Limb (tissue), 2 donors: ENCODE results near the gene ATG4C.
"Not testable (repeated sequence)": the region's sequence is repeated elsewhere in the genome, so short reads cannot be mapped to it uniquely, and the experiment has no call there.

Experiments
- DNase-seq, 2 donors: peaks; one replicate each; pipeline ENCODE4 v3.0.0-alpha.2; 2016; ENCODE audit errors: extremely low spot score in 2 of 2

The ATG4C gene, protein sequence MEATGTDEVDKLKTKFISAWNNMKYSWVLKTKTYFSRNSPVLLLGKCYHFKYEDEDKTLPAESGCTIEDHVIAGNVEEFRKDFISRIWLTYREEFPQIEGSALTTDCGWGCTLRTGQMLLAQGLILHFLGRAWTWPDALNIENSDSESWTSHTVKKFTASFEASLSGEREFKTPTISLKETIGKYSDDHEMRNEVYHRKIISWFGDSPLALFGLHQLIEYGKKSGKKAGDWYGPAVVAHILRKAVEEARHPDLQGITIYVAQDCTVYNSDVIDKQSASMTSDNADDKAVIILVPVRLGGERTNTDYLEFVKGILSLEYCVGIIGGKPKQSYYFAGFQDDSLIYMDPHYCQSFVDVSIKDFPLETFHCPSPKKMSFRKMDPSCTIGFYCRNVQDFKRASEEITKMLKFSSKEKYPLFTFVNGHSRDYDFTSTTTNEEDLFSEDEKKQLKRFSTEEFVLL

GRCh38 chr1:62783736-62784508 is at the start of gene ATG4C:
Gene ATG4C, plus strand, starts transcription at chr1:62784132. Its CDS starts 19,655 bp downstream, at chr1:62803787.
- DNase-seq, result peak; percentile 93 to 97

- DNase-seq, result peak in 1 of 2 donors; percentile 27
Observed at GRCh38 chr1:62735491-62736171, 48.3 kb upstream of the ATG4C start.

DNA sequence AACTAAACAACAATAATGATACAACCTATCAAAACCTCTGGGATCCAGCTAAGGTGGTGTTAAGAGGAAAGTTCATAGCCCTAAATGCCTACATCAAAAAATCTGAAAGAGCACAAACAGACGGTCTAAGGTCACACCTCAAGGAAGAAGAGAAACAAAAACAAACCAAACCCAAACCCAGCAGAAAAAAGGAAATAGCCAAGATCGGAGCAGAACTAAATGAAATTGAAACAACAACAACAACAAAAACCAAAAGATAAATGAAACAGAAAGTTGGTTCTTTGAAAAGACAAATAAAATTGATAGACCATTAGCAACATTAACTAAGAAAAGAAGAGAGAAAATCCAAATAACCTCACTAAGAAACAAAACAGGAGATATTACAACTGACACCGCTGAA is 43.2 kb upstream of the ATG4C start:
- not testable (repeated sequence) for DNase-seq

- DNase-seq, result peak in 1 of 2 donors; percentile 18
Observed at GRCh38 chr1:62744611-62745577, 39.0 kb upstream of the ATG4C start.

- peak in 1 of 2 donors; percentile 74 for DNase-seq
Observed at GRCh38 chr1:62746086-62746808, 37.7 kb upstream of the ATG4C start.

DNA sequence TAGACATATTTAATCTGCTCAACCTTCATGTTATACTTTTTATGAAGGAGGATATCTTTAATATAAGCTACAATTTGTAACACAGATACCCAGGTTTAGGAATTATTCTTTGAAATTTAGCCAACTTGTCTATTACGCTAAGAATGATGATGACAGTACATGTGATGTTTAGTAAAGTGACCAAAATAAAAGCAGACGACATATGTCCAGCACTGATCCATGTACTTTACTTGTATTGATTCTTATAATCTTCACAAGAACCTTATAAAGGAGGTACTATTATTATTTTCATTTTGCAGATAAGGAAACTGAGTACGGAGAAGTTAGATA is 37.2 kb upstream of the ATG4C start:
- DNase-seq, result no peak

DNA sequence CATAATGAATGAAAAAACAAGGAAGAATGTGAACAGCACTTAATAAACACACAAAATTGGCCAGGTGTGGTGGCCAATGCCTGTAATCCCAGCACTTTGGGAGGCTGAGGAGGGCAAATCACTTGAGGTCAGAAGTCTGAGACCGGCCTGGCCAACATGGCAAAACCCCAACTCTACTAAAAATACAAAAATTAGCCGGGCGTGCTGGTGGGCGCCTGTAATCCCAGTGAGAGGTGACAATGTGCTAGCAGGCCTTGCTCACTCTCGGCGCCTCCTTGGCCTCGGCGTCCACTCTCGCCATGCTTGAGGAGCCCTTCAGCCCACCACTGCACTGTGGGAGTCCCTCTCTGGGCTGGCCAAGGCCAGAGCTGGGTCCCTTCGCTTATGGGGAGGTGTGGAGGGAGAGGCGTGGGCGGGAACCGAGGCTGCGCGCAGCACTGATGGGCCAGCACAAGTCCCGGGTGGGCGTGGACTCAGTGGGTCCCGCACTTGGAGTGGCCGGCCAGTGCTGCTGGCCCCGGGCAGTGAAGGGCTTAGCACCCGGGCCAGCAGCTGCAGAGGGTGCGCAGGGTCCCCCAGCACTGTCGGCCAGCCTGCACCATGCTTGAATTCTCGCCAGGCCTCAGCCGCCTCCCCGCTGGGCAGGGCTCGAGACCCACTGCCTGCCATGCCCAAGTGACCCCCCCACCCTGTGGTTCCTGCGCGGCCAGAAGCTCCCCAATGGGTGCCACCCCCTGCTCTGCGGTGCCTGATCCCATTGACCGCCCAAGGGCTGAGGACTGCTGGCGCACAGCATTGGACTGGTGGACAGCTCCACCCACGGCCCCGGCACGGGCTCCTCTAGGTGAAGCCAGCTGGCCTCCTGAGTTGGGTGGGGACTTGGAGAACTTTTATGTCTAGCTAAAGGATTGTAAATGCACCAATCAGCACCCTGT is 30.6 kb upstream of the ATG4C start:
- no peak for DNase-seq

DNA sequence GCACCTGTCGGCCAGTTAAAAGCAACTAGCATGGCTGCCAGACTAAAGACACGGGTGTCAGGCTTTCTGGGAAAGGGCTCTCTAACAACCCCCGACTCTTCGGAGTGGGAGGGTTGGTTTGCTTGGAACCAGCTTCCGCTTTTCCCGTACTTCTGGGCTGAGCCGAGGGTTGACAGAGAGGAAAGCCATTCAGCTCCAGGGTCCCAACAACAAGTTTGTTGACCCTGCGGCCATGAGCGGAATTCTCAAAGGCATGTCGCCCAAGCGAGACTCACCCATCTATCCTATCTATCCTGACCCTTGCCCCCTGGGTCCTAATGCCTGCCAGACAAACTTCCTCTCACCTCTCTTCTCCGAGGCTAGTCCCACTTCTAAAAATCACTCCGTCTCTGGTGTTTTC is 29.0 kb upstream of the ATG4C start:
- not testable (repeated sequence) for DNase-seq

- DNase-seq, result not testable (repeated sequence)
Observed at GRCh38 chr1:62756255-62756884, 27.6 kb upstream of the ATG4C start.

GRCh38 chr1:62759232-62759875 is 24.6 kb upstream of the ATG4C start:
- DNase-seq, result not testable (repeated sequence)

DNA sequence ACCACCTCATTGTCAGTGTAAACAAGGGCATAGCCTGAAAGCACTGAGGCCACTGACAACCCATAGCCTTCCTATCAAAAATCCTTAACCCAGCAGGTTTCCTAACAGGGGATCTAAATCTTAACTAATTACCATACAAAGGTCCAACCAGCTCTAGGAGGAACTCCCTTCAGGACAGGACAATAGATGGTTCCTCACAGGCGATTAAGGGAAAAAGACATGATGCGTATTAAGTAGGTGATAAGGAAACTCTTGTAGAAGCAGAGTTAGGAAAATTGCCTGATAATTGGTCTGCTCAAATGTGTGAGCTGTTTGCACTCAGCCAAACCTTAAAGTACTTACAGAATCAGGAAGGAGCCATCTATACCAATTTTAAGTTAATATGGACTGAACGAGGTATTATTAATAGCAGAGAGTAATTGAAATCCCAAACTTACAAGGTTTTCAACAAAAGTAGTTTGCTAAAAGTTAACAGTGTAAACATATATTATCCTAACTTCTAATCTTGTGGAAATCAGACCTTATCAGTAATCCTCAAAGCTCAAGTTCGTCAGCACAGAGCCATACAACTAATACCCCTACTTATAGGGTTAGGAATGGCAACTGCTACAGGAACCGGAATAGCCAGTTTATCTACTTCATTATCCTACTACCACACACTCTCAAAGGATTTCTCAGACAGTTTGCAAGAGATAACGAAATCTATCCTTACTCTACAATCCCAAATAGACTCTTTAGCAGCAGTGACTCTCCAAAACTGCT is 23.7 kb upstream of the ATG4C start:
- DNase-seq, result not testable (repeated sequence)

DNA sequence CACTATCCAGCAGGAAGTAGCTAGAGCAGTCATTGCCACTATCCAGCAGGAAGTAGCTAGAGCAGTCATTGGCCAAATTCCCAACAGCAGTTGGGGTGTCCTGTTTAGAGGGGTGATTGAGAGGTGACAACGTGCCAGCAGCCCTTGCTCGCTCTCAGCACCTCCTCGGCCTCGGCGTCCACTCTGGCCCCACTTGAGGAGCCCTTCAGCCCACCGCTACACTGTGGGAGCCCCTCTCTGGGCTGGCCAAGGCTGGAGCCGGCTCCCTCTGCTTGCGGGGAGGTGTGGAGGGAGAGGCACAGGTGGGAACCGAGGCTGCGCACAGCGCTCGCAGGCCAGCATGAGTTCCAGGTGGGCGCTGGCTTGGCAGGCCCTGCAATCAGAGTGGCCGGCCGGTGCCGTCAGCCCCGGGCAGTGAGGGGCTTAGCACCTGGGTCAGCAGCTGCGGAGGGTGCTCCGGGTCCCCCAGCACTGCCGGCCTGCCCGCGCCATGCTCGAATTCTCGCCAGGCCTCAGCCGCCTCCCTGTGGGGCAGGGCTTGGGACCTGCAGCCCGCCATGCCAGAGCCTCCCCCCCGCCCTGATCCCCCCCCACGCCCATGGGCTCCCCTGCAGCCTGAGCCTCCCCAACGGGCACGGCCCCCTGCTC is 22.6 kb upstream of the ATG4C start:
- not testable (repeated sequence) for DNase-seq

DNA sequence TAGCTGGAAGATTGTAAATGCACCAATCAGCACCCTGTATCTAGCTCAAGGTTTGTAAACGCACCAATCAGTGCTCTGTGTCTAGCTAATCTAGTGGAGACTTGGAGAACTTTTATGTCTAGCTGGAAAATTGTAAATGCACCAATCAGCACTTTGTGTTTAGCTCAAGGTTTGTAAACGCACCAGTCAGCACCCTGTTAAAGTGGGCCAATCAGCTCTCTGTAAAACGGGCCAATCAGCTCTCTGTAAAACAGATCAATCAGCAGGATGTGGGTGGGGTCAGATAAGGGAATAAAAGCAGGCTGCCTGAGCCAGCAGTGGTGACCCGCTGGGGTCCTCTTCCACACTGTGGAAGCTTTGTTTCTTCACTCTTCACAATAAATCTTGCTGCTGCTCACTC is 21.9 kb upstream of the ATG4C start:
- DNase-seq, result not testable (repeated sequence)

DNA sequence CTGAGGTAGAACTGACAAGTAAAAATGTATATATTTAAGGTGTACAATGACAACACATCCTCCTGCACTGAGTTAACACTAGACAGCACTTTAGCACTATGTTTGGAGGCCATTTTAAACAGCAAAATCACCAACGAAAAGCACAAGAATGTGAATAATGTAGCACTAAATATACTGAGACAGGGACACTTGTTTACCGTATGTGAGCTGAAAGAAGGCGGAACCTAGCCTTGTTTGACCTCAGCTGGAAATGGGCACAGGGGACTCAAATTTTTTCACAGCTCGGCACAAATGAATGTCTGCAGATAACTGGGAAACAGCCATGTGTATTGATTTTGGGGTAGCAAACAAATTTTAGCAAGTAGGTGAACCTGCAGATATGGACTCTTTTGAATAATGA is 18.0 kb upstream of the ATG4C start:
- no peak for DNase-seq

DNA sequence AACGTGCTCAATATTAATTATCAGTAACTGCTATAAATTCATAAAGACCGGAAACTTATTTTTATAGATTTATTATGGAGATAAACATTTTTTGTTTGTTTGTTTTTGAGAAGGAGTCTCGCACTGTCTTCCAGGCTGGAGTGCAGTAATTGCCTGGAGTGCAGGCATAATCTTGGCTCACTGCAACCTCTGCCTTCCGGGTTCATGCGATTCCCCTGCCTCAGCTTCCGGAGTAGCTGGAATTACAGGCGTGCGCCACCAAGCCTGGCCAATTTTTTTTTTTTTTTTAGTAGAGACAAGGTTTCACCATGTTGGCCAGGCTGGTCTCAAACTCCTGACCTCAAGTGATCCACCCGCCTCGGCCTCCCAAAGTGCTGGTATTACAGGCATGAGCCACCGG is 15.4 kb upstream of the ATG4C start:
- DNase-seq, result not testable (repeated sequence)

DNA sequence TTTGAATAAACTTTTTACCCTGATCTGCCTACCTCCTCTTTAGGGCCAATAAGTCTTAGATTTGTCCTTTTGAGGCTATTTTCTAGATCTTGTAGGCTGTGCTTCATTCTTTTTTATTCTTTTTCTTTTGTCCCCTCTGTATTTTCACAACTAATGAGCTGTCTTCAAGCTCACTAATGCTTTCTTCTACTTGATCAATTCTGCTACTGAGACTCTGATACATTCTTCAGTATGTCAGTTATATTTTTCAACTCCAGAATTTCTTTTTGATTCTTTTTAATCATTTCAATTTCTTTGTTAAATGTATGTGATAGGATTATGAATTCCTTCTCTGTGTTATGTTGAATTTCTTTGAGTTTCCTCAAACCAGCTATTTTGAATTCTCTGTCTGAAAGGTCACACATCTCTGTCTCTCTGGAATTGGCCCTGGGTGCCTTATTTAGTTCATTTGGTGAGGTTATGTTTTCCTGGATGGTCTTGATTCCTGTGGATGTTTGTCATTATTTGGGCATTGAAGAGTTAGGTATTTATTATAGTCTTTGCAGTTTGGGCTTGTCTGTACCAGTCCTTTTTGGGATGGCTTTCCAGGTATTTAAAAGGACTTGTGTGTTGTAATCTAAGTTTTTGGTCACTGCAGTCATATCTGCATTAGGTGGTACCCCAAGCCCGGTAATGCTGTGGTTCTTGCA is 11.2 kb upstream of the ATG4C start:
- DNase-seq, result no peak
